ENCODE data around the gene TCEAL2. TPM values are rescaled to one million over a fixed set of nuclear protein-coding genes. Genes with fewer than 3 reads are reported as not detected.

The TCEAL2 gene
- total RNA-seq, 1 experiment from 2014 or later = 12.6 TPM

DNA sequence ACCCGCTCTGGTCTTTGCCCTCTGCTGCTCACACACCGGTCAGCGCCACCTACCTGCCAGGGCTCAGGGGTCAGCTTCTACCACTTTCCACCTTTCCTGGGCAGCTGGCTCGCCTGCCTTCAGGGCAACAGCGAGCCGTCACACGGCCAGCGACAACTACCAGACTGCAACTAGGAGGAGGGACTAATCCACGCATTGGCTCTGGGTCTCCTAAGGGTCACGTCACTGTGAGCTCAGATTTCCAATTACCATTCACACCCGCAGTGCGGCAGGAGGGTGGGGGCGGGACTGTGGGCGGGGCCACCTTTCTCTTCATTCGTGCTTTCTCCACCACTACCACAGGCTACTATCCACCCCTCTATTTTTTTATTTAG lies 30.3 kb downstream of the TCEAL2 start, which contains the start of gene BEX5:
BEX5 (minus strand) TSS at position 172 of the 374 bp plus-strand sequence. CDS start 1,712 bp downstream, outside the sequence.
- H3K23ac ChIP-seq (ENCODE audit: insufficient read length, low read depth, low read length) = no peak within 1 kb of the TSS
- peak within 1 kb of the TSS; percentile 91 to 97 for H3K4me3 Mint-ChIP-seq
- no peak within 1 kb of the TSS for H2AK5ac ChIP-seq (ENCODE audit: insufficient read length, low read length)
- no peak within 1 kb of the TSS for H3K56ac ChIP-seq (ENCODE audit: insufficient read length, low read depth, low read length)
- H3K9me3 Mint-ChIP-seq = peaks cover 63 to 69% of the 10 kb centered on the region in 2 experiments
- no peak within 1 kb of the TSS for H3K14ac ChIP-seq (ENCODE audit: insufficient read depth, low read length)
- H3K27me3 Mint-ChIP-seq (ENCODE audit: low read depth) = peaks cover 5% of the 10 kb centered on the region
- peak within 1 kb of the TSS; percentile 92 for H3K4me2 ChIP-seq (ENCODE audit: insufficient read depth, insufficient read length, low read length)
- no peak within 1 kb of the TSS for H4K8ac ChIP-seq (replicated peaks; ENCODE audit: insufficient read length, low read depth, low read length)
- no peak for TF ChIP-seq CTCF (conservative IDR thresholded peaks at IDR 0.05)
- H3K9ac ChIP-seq (ENCODE audit: extremely low read depth, insufficient read length, low read length) = peak within 1 kb of the TSS; percentile 26
- H3K27ac Mint-ChIP-seq = peak within 1 kb of the TSS; percentile 72 to 96 (median 92); a peak in 4 of 7 replicates
- H3K9me3 ChIP-seq (ENCODE audit: control insufficient read depth, low read depth, low read length) = peaks cover 19% of the 10 kb centered on the region
- no peak within 1 kb of the TSS for H3K27ac ChIP-seq (ENCODE audit: insufficient read length, low read depth, low read length)
- no peaks in the 10 kb centered on the region for H3K27me3 ChIP-seq (ENCODE audit: insufficient read depth, low read length)
- H3K79me1 ChIP-seq (ENCODE audit: insufficient read depth, low read depth, low read length, poor library complexity, severe bottlenecking) = no peaks in the 10 kb centered on the region
- no peak within 1 kb of the TSS for H4K91ac ChIP-seq (ENCODE audit: insufficient read length, low read depth, low read length)
- no peaks in the 10 kb centered on the region for H3K4me1 ChIP-seq (ENCODE audit: insufficient read depth, low read length)
- H2AFZ ChIP-seq (ENCODE audit: low read length) = no peak within 1 kb of the TSS
- no peaks in the 10 kb centered on the region for H3K79me2 ChIP-seq (ENCODE audit: insufficient read depth, low read length)
- H4K20me1 ChIP-seq (ENCODE audit: control insufficient read depth, insufficient read depth, insufficient read length) = no peaks in the 10 kb centered on the region
- no peak within 1 kb of the TSS for H3K4ac ChIP-seq (ENCODE audit: low read depth, low read length)
- WGBS (ENCODE audit: extremely low coverage, insufficient read length, low lambda C conversion rate) = no CpG with 5 or more reads among the region's 15 CpGs
- no peak within 1 kb of the TSS for H2BK5ac ChIP-seq (ENCODE audit: insufficient read length, low read length)
- H2BK20ac ChIP-seq (ENCODE audit: low read depth, low read length, poor library complexity, severe bottlenecking) = no peak within 1 kb of the TSS
- H2BK120ac ChIP-seq (ENCODE audit: low read depth, low read length, poor library complexity, severe bottlenecking) = no peak within 1 kb of the TSS
- peaks cover 7 to 9% of the 10 kb centered on the region in 2 experiments for H3K4me1 Mint-ChIP-seq
- H3K18ac ChIP-seq (ENCODE audit: insufficient read length, low read depth, low read length) = no peak within 1 kb of the TSS
- no peak within 1 kb of the TSS for H3T11ph ChIP-seq (ENCODE audit: low read length)
- no peak within 1 kb of the TSS for H2BK12ac ChIP-seq (ENCODE audit: insufficient read length, low read depth, low read length)
- no peak within 1 kb of the TSS for H2BK15ac ChIP-seq (ENCODE audit: low read depth, low read length)
- DNase-seq = peak; percentile 87
- peaks cover 5% of the 10 kb centered on the region for H3K23me2 ChIP-seq (ENCODE audit: insufficient read length, low read depth, low read length, poor library complexity, severe bottlenecking)
- peaks cover 0 to 5% (median 0%) of the 10 kb centered on the region in 3 experiments; a peak in 4 of 7 replicates for H3K36me3 Mint-ChIP-seq (ENCODE audit: insufficient read depth in 1 of 3, low read depth in 3 of 3)
- no peak within 1 kb of the TSS for H4K5ac ChIP-seq (ENCODE audit: insufficient read length, low read depth, low read length)

Other genes starting within 250 kb of the TCEAL2 start
- gene ZMAT1, start 193.7 kb upstream of the TCEAL2 start, total RNA-seq (2021) = 2.1 and 2.5 TPM in 2 replicates
- gene TCEAL6, start 16.8 kb downstream of the TCEAL2 start, total RNA-seq (2021) = not detected in 2 replicates
- gene BEX5, start 30.3 kb downstream of the TCEAL2 start, total RNA-seq (2021) = 7.5 and 7.7 TPM in 2 replicates
- not detected in 2 replicates for gene TCP11X1, start 89.6 kb downstream of the TCEAL2 start, total RNA-seq (2021)
- not detected in 2 replicates for gene NXF2, start 121.5 kb downstream of the TCEAL2 start, total RNA-seq (2021)